Heart left ventricle (tissue), 16 donors: ENCODE data around the gene N4BP2L2. TPM values are rescaled to one million over a fixed set of nuclear protein-coding genes. Genes with fewer than 3 reads are reported as not detected.
A peak's percentile ranks its signal among the peaks of the same experiment; 100 is the strongest.

Experiments used
- ATAC-seq, 4 donors: fragments of 200-7000 bp; cut with Tn5 transposase; one replicate each; pipeline ENCODE4 v1.9.1; 2020 to 2022; ENCODE audit warnings: moderate library complexity in 4 of 4, mild to moderate bottlenecking in 3 of 4, moderate number of reproducible peaks in 1 of 4
- DNase-seq, 5 donors: peaks; one replicate each; pipeline ENCODE4 v3.0.0-alpha.2; 2020
- H3K27ac ChIP-seq, 12 donors: fragments of 200-600 bp; sonication (generic) in 4 of 12; one replicate each; pipeline versions ENCODE4 v1.5.0 to v1.8.0; 2016 to 2022; ENCODE audit warnings: mild to moderate bottlenecking in 2 of 12
- H3K27me3 ChIP-seq, 9 donors: fragments of 200-600 bp; sonication (generic) in 2 of 9; one replicate each; pipeline versions ENCODE4 v1.5.1 to v1.8.0; 2016 to 2022; ENCODE audit warnings: mild to moderate bottlenecking in 3 of 9
- H3K36me3 ChIP-seq, 9 donors: fragments of 200-600 bp; sonication (generic) in 2 of 9; one replicate each; pipeline versions ENCODE4 v1.5.0 to v1.8.0; 2018 to 2022; ENCODE audit warnings: mild to moderate bottlenecking in 2 of 9
- H3K4me1 ChIP-seq, 12 donors: fragments of 200-600 bp; sonication (generic) in 4 of 12; one replicate each; pipeline versions ENCODE4 v1.5.0 to v1.8.0; 2016 to 2022; ENCODE audit warnings: mild to moderate bottlenecking in 3 of 12
- H3K4me3 ChIP-seq, 12 donors: fragments of 200-600 bp; sonication (generic) in 4 of 12; one replicate each; pipeline versions ENCODE4 v1.5.0 to v1.8.0; 2017 to 2022; ENCODE audit warnings: mild to moderate bottlenecking in 9 of 12, moderate library complexity in 4 of 12
- H3K9me3 ChIP-seq, 12 donors: fragments of 200-600 bp; sonication (generic) in 4 of 12; one replicate each; pipeline versions ENCODE4 v1.5.0 to v1.8.0; 2016 to 2022; ENCODE audit warnings: mild to moderate bottlenecking in 1 of 12
- POLR2A ChIP-seq, 2 donors: fragments of 450-650 bp; IDR thresholded peaks; one replicate each; pipeline ENCODE4 v1.6.1; 2017; ENCODE audit warnings: antibody characterized with exemption in 2 of 2, mild to moderate bottlenecking in 2 of 2, moderate library complexity in 2 of 2
- WGBS, 4 donors: extraction: QIAGEN DNeasy Blood & Tissue Kit in 2 of 4; methylation state at CpG; one replicate each; pipeline versions ENCODE4 v1.1.5 to v1.1.7; 2013 to 2018; 5-methylcytosine and 5-hydroxymethylcytosine counted together
- intact Hi-C, 10 donors: fragments of 100-400 bp; cut with DNase I; formaldehyde crosslinking; loops; one replicate each; pipeline versions ENCODE4 v1.11.1 to v1.14.2; 2022
- polyA plus RNA-seq, 2 donors: library from polyadenylated mRNA; stranded (reverse); fragments of 200-250 nt; gene quantifications; one replicate each; pipeline ENCODE4 v1.2.3, GENCODE V29; 2013
- total RNA-seq, 9 donors: library from RNA; depleted of rRNA in 2 of 9; stranded (reverse); fragments of >200 nt in 2 of 9; fragmentation: NEBNext Ultra II Directional in 3 of 9; extraction: Animal tissue kit (Norgen Biotek cat#: 25700) in 3 of 9; gene quantifications; one replicate each; pipeline versions ENCODE4 v1.1.0 to v1.2.4, GENCODE V29; 2016 to 2023
- TF ChIP-seq, protein P1 (sequence below), 12 donors: fragments of 200-600 bp; sonication (generic) in 4 of 12; IDR thresholded peaks; one replicate each; pipeline versions ENCODE4 v1.5.0 to v1.8.0; 2018 to 2022; ENCODE audit warnings: antibody characterized with exemption in 12 of 12, mild to moderate bottlenecking in 5 of 12
- donor health status: ischemic (EF 13 %, LVEDD 7.1; RV severe dilation, severe dysfunction).
- donor health status: healthy with polysubstance abuse.
- donor health status: DM: no; HTN: yes; CAD: no.
- donor health status: DM: no; HTN: no; CAD: no.
- donor health status: ischemic (EF 25% LVEDD 6.9; RV normal size, moderate dysfunction).
- donor health status: ischemic (EF 25% LVEDD 5.7; RV mildly dilated, moderate dysfunction).
- donor health status: healthy.
- donor health status: DM: yes; HTN: yes; CAD: no.
- donor health status: ischemic (EF 35%, LVEDD 5.7; RV mildly dilated, moderate dysfunction).
- donor health status: nonischemic (EF 11% LVEDD 7.7; RV severe dilation, severe dysfunction).
- donor health status: DM: yes; HTN: yes; CAD: no.
- donor health status: PGD.
- donor health status: ischemic (EF 29% LVEDD 5.4; RV normal size, mild dysfunction).
- donor health status: nonischemic (EF 23%, LVEDD 6.1; RV moderate dilation, normal function).

N4BP2L2 gene
- total and polyA plus RNA-seq, 11 donors = 40.4 to 297 (median 131) TPM

- Histone ChIP-seq H3K27me3 (no peaks in the 10 kb centered on the region), H3K4me1 (peaks cover 0 to 54% (median 17%) of the 10 kb centered on the region in 12 donors), H3K4me3 (peak overlapping the region; percentile 65 to 95 (median 80)), H3K9me3 (no peaks in the 10 kb centered on the region), H3K36me3 (peaks cover 0 to 20% (median 4%) of the 10 kb centered on the region in 9 donors), H3K27ac (peak overlapping the region; percentile 56 to 98 (median 88))
- intact Hi-C loops = loop anchor here in 2 of 10 donors (5.0 kb wide), 1 partner anchor 111 kb away; the partner anchor contains the start of gene N4BP2L2 (in 2 of the 2)
- DNase-seq (peak in 2 of 5 donors; percentile 10 to 22), ATAC-seq (peak in 3 of 4 donors; percentile 10 to 44 (median 20))
- TF ChIP-seq, protein P1, sequence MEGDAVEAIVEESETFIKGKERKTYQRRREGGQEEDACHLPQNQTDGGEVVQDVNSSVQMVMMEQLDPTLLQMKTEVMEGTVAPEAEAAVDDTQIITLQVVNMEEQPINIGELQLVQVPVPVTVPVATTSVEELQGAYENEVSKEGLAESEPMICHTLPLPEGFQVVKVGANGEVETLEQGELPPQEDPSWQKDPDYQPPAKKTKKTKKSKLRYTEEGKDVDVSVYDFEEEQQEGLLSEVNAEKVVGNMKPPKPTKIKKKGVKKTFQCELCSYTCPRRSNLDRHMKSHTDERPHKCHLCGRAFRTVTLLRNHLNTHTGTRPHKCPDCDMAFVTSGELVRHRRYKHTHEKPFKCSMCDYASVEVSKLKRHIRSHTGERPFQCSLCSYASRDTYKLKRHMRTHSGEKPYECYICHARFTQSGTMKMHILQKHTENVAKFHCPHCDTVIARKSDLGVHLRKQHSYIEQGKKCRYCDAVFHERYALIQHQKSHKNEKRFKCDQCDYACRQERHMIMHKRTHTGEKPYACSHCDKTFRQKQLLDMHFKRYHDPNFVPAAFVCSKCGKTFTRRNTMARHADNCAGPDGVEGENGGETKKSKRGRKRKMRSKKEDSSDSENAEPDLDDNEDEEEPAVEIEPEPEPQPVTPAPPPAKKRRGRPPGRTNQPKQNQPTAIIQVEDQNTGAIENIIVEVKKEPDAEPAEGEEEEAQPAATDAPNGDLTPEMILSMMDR (IDR thresholded peaks at IDR 0.05) = no peak
- no peak for TF ChIP-seq POLR2A (IDR thresholded peaks at IDR 0.05)
- WGBS, 4 donors = 39 to 51% (median 49%) methylated on average over 19 of the region's 19 CpGs
These were observed 112.2 kb downstream of the N4BP2L2 start for GRCh38 chr13:32426191-32426989.

DNA sequence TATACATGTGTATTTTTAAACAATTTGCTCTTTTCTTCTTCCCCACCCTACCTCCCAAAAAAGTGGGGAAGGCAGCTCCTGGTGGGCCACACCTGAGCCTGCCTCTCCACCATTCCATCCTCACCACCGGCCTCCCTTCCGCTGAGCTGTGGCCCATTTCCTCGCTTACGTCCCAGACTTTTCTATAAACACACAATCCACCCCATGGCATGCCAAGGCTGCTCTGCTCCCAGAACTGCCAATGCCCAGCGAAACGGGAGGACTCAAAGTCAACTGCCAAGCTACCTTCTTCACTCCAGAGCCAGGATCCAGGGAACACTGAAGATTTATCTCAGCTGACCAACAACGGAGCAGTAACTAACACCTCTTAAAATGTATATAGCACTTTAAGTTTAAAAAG, 113.4 kb downstream of the N4BP2L2 start:
- TF ChIP-seq, protein P1 (IDR thresholded peaks at IDR 0.05) = no peak
- H3K4me1 ChIP-seq = peaks cover 0 to 48% (median 17%) of the 10 kb centered on the region in 12 donors
- ATAC-seq (no peak), DNase-seq (no peak)
- 90 to 92% (median 91%) methylated on average over 7 of the region's 7 CpGs for WGBS, 4 donors
- no peaks in the 10 kb centered on the region for H3K27me3 ChIP-seq
- peaks cover 0 to 3% (median 0%) of the 10 kb centered on the region in 12 donors for H3K9me3 ChIP-seq
- H3K27ac ChIP-seq = no peak overlapping the region
- H3K36me3 ChIP-seq = peaks cover 0 to 10% (median 3%) of the 10 kb centered on the region in 9 donors
- intact Hi-C loops = loop anchor here in 2 of 10 donors (5.0 kb wide), 1 partner anchor 112 kb away; the partner anchor contains the start of gene N4BP2L2 (in 2 of the 2)
- no peak overlapping the region for H3K4me3 ChIP-seq

- TF ChIP-seq POLR2A (IDR thresholded peaks at IDR 0.05) = no peak
- TF ChIP-seq, protein P1 (IDR thresholded peaks at IDR 0.05) = no peak
- Histone ChIP-seq H3K4me1 (peaks cover 0 to 32% (median 10%) of the 10 kb centered on the region in 12 donors), H3K9me3 (peaks cover 0 to 11% (median 0%) of the 10 kb centered on the region in 12 donors), H3K36me3 (peaks cover 0 to 11% (median 0%) of the 10 kb centered on the region in 9 donors), H3K27ac (no peak overlapping the region), H3K4me3 (no peak overlapping the region), H3K27me3 (no peaks in the 10 kb centered on the region)
- ATAC-seq (no peak), DNase-seq (no peak)
- intact Hi-C loops = no loop called here
- 88 to 92% (median 90%) methylated on average over 3 of the region's 3 CpGs for WGBS, 4 donors
These were observed 115.0 kb downstream of the N4BP2L2 start for GRCh38 chr13:32423592-32423991.

GRCh38 chr13:32419862-32420261, 118.7 kb downstream of the N4BP2L2 start:
- Histone ChIP-seq H3K4me3 (no peak overlapping the region), H3K27ac (no peak overlapping the region), H3K9me3 (peaks cover 0 to 11% (median 0%) of the 10 kb centered on the region in 12 donors), H3K27me3 (no peaks in the 10 kb centered on the region), H3K4me1 (peaks cover 0 to 17% (median 0%) of the 10 kb centered on the region in 12 donors), H3K36me3 (peaks cover 0 to 11% (median 0%) of the 10 kb centered on the region in 9 donors)
- 57 to 91% (median 88%) methylated on average over 2 of the region's 2 CpGs for WGBS, 4 donors
- DNase-seq (no peak), ATAC-seq (peak in 1 of 4 donors; percentile 33)
- intact Hi-C loops = no loop called here
- TF ChIP-seq POLR2A (IDR thresholded peaks at IDR 0.05) = no peak
- TF ChIP-seq, protein P1 (IDR thresholded peaks at IDR 0.05) = no peak
